GM13976 (cell line): ENCODE results near the gene CXorf66.
"Not testable (repeated sequence)": the region's sequence is repeated elsewhere in the genome, so short reads cannot be mapped to it uniquely, and the experiment has no call there.

ENCODE experiments used
- DNase-seq: peaks from one replicate; pipeline ENCODE4 v3.0.0; 2012; ENCODE audit warnings: low spot score
- CTCF ChIP-seq: IDR thresholded peaks from 2 replicates; pipeline ENCODE4 v1.5.1; 2012; ENCODE audit warnings: borderline replicate concordance, mild to moderate bottlenecking; ENCODE audit not compliant: insufficient read depth; ENCODE audit errors: extremely low read depth, missing control alignments, control extremely low read depth
- in situ Hi-C: fragments of 300-500 bp; cut with MboI; formaldehyde crosslinking; loops from one replicate; pipeline ENCODE4 v1.12.0; 2022; ENCODE audit warnings: low sequenced_read_pairs, mixed read lengths, inconsistent platforms; ENCODE audit not compliant: unreplicated experiment

CXorf66 gene

GRCh38 chrX:139929876-139930275 is 35.4 kb downstream of the CXorf66 start:
- in situ Hi-C loops: no loop called here
- DNase-seq: no peak
- no peak for TF ChIP-seq CTCF

GRCh38 chrX:139924696-139925095 is 40.6 kb downstream of the CXorf66 start:
- no peak for DNase-seq
- TF ChIP-seq CTCF: no peak
- in situ Hi-C loops: no loop called here

GRCh38 chrX:139924069-139924695 is 41.1 kb downstream of the CXorf66 start:
- DNase-seq: no peak
- in situ Hi-C loops: no loop called here
- no peak for TF ChIP-seq CTCF

GRCh38 chrX:139921142-139921541 is 44.2 kb downstream of the CXorf66 start:
- in situ Hi-C loops: not testable (repeated sequence)

GRCh38 chrX:139920316-139920715 is 45.0 kb downstream of the CXorf66 start:
- no peak for TF ChIP-seq CTCF
- in situ Hi-C loops: no loop called here
- no peak for DNase-seq

More at GRCh38 chrX:139921142-139921541, 44.2 kb downstream of the CXorf66 start:
- DNase-seq: not testable (repeated sequence)

GRCh38 chrX:139914421-139914820 is 50.9 kb downstream of the CXorf66 start:
- TF ChIP-seq CTCF: no peak
- DNase-seq: no peak
- in situ Hi-C loops: no loop called here

- DNase-seq: no peak
- in situ Hi-C loops: no loop called here
- TF ChIP-seq CTCF: no peak
Measured at GRCh38 chrX:139909712-139910111, 55.6 kb downstream of the CXorf66 start.
